SK-N-SH (cell line): ENCODE results near the gene MIF4GD. TPM values are rescaled to one million over a fixed set of nuclear protein-coding genes. Genes with fewer than 3 reads are reported as not detected.

Experiments used
- CTCF ChIA-PET: fragments of 300-600, 350-600 bp; formaldehyde crosslinking; extraction: SDS; loops from one replicate; lab custom pipeline; 2021; lab: Yijun Ruan, JAX
- POLR2A ChIA-PET: fragments of 350-600 bp; sonication (Branson Sonifier 250); formaldehyde crosslinking; extraction: SDS; loops from one replicate; lab custom pipeline; 2020; ENCODE audit warnings: antibody characterized with exemption, inconsistent platforms; lab: Yijun Ruan, JAX
- DNase-seq: peaks from one replicate; pipeline ENCODE4 v3.0.0; 2012
- H2AFZ ChIP-seq: fragments of 200-600 bp; sonication (generic); 2 replicates; pipeline ENCODE4 v1.8.1; 2016; ENCODE audit warnings: antibody characterized with exemption, mild to moderate bottlenecking, low read depth
- H3F3A ChIP-seq: fragments of 200-600 bp; sonication (generic); replicated peaks from 2 replicates; pipeline ENCODE3; 2016; ENCODE audit warnings: antibody characterized with exemption, mild to moderate bottlenecking; ENCODE audit not compliant: insufficient read depth
- H3K27ac ChIP-seq, 2 experiments: fragments of 200-500 bp in 1 of 2; fragments of 200-600 bp in 1 of 2; sonication (Bioruptor generic) in 1 of 2; sonication (generic), shearing (Covaris generic) in 1 of 2; 2 replicates each; pipeline versions ENCODE4 v1.5.1 to v1.6.1; 2014 to 2016; ENCODE audit warnings: low read depth in 2 of 2, inconsistent platforms in 1 of 2, low read length in 1 of 2, mild to moderate bottlenecking in 1 of 2, mixed read lengths in 1 of 2
- H3K27me3 ChIP-seq: fragments of 200-600 bp; sonication (generic), shearing (Covaris generic); 2 replicates; pipeline ENCODE4 v1.6.1; 2016; ENCODE audit warnings: mixed run types; ENCODE audit not compliant: insufficient read depth
- H3K36me3 ChIP-seq, 2 experiments: fragments of 200-500 bp in 1 of 2; fragments of 200-600 bp in 1 of 2; sonication (Bioruptor generic) in 1 of 2; sonication (generic) in 1 of 2; replicated peaks in 1 of 2; 2 replicates each; pipeline versions ENCODE3 to v1.5.1; 2014 to 2016; ENCODE audit warnings: low read length in 1 of 2, mild to moderate bottlenecking in 1 of 2; ENCODE audit not compliant: insufficient read depth in 2 of 2, control insufficient read depth in 1 of 2
- H3K4me1 ChIP-seq, 2 experiments: fragments of 200-500 bp in 1 of 2; fragments of 200-600 bp in 1 of 2; sonication (Bioruptor generic) in 1 of 2; sonication (generic), shearing (Covaris generic) in 1 of 2; 2 replicates each; pipeline versions ENCODE4 v1.5.1 to v1.6.1; 2014 to 2016; ENCODE audit warnings: low read depth in 1 of 2, low read length in 1 of 2, mixed run types in 1 of 2; ENCODE audit not compliant: insufficient read depth in 2 of 2, control insufficient read depth in 1 of 2
- H3K4me2 ChIP-seq: fragments of 200-600 bp; sonication (generic), shearing (Covaris generic); 2 replicates; pipeline ENCODE4 v1.6.1; 2017; ENCODE audit warnings: mixed run types
- H3K4me3 ChIP-seq, 2 experiments: fragments of 200-500 bp in 1 of 2; fragments of 200-600 bp in 1 of 2; sonication (Bioruptor generic) in 1 of 2; sonication (generic), shearing (Covaris generic) in 1 of 2; 2 replicates each; pipeline versions ENCODE4 v1.5.1 to v1.8.1; 2014 to 2016; ENCODE audit warnings: low read depth in 2 of 2, inconsistent platforms in 1 of 2, low read length in 1 of 2, mild to moderate bottlenecking in 1 of 2, mixed read lengths in 1 of 2, moderate library complexity in 1 of 2
- H3K79me2 ChIP-seq: fragments of 200-600 bp; sonication (generic); 2 replicates; pipeline ENCODE4 v1.8.1; 2017; ENCODE audit warnings: mild to moderate bottlenecking; ENCODE audit not compliant: insufficient read depth
- H3K9ac ChIP-seq: fragments of 200-600 bp; sonication (generic); 2 replicates; pipeline ENCODE4 v1.6.1; 2017; ENCODE audit warnings: mixed run types
- H3K9me2 ChIP-seq: fragments of 200-600 bp; sonication (generic); 2 replicates; pipeline ENCODE4 v1.6.1; 2017; ENCODE audit warnings: mixed run types
- H3K9me3 ChIP-seq: fragments of 200-600 bp; sonication (generic); 2 replicates; pipeline ENCODE4 v1.6.1; 2017; ENCODE audit warnings: mixed run types, mild to moderate bottlenecking, moderate library complexity
- H4K20me1 ChIP-seq: fragments of 200-600 bp; sonication (generic); 2 replicates; pipeline ENCODE4 v1.6.1; 2017; ENCODE audit warnings: mild to moderate bottlenecking, mixed run types; ENCODE audit not compliant: insufficient read depth
- EP300 ChIP-seq, 2 experiments: IDR thresholded peaks; 2 replicates each; pipeline versions ENCODE4 v1.4.0 to v1.6.1; 2012; ENCODE audit warnings: borderline replicate concordance in 1 of 2, low read depth in 1 of 2, low read length in 1 of 2
- FOSL2 ChIP-seq: IDR thresholded peaks from 2 replicates; pipeline ENCODE4 v1.4.0; 2012; ENCODE audit warnings: low read depth, mild to moderate bottlenecking, moderate library complexity, borderline replicate concordance
- FOXM1 ChIP-seq: IDR thresholded peaks from 2 replicates; pipeline ENCODE4 v1.4.0; 2012; ENCODE audit warnings: low read depth, mild to moderate bottlenecking
- GATA2 ChIP-seq: sonication (generic); formaldehyde crosslinking; IDR thresholded peaks from 2 replicates; pipeline ENCODE4 v1.5.0; 2020; ENCODE audit warnings: mild to moderate bottlenecking, missing genetic modification reagents
- JUND ChIP-seq: IDR thresholded peaks from 2 replicates; pipeline ENCODE4 v1.4.0; 2012
- MAX ChIP-seq: IDR thresholded peaks from 2 replicates; pipeline ENCODE4 v1.4.0; 2012; ENCODE audit warnings: low read depth
- NFIC ChIP-seq: IDR thresholded peaks from 2 replicates; pipeline ENCODE4 v1.4.0; 2012; ENCODE audit warnings: borderline replicate concordance
- NRF1 ChIP-seq: IDR thresholded peaks from 2 replicates; pipeline ENCODE4 v1.6.1; 2012; ENCODE audit warnings: low read depth, mild to moderate bottlenecking, low read length
- POLR2AphosphoS5 ChIP-seq: IDR thresholded peaks from 2 replicates; pipeline ENCODE4 v1.6.1; 2012; ENCODE audit warnings: low read depth, low read length
- RAD21 ChIP-seq: IDR thresholded peaks from 2 replicates; pipeline ENCODE4 v1.6.1; 2012; ENCODE audit warnings: mild to moderate bottlenecking, low read length
- RFX5 ChIP-seq: IDR thresholded peaks from 2 replicates; pipeline ENCODE4 v1.6.1; 2012; ENCODE audit warnings: mild to moderate bottlenecking, improper control_type of control experiment, low read length
- SIN3A ChIP-seq: IDR thresholded peaks from 2 replicates; pipeline ENCODE4 v1.6.1; 2012; ENCODE audit warnings: low read depth, mild to moderate bottlenecking, low read length, moderate library complexity, borderline replicate concordance
- SMC3 ChIP-seq: IDR thresholded peaks from 2 replicates; pipeline ENCODE4 v1.6.1; 2012; ENCODE audit warnings: low read depth, low read length, improper control_type of control experiment
- TAF1 ChIP-seq: IDR thresholded peaks from 2 replicates; pipeline ENCODE4 v1.6.1; 2012; ENCODE audit warnings: low read depth, mild to moderate bottlenecking, low read length, moderate library complexity, borderline replicate concordance
- TEAD4 ChIP-seq: IDR thresholded peaks from 2 replicates; pipeline ENCODE4 v1.4.0; 2012; ENCODE audit warnings: mild to moderate bottlenecking, borderline replicate concordance; ENCODE audit not compliant: insufficient read depth
- YY1 ChIP-seq: IDR thresholded peaks from 2 replicates; pipeline ENCODE4 v1.4.0; 2012; ENCODE audit warnings: low read depth, mild to moderate bottlenecking
- WGBS: methylation state at CpG from one replicate; pipeline ENCODE4 v1.1.6; 2017; ENCODE audit warnings: low lambda C conversion rate; 5-methylcytosine and 5-hydroxymethylcytosine counted together
- polyA plus RNA-seq, 3 experiments: library from polyadenylated mRNA; depleted of rRNA; stranded (reverse); fragments of >200 nt; gene quantifications; 2 replicates each; pipeline ENCODE4 v1.2.3, GENCODE V29; 2012
- TF ChIP-seq, protein P1 (sequence below): fragments of 200-600 bp; sonication (generic); IDR thresholded peaks from 2 replicates; pipeline ENCODE4 v1.6.1; 2017; ENCODE audit warnings: antibody characterized with exemption, mild to moderate bottlenecking, moderate library complexity
- TF ChIP-seq, protein P2 (sequence below): IDR thresholded peaks from 2 replicates; pipeline ENCODE4 v1.4.0; 2012; ENCODE audit warnings: low read depth, borderline replicate concordance

The MIF4GD gene
- polyA plus RNA-seq, 1 of the 3 experiments (the other 2 are of a cell fraction) = 65.4 TPM

GRCh38 chr17:75301049-75301448 is 30.0 kb upstream of the MIF4GD start (continued):
- TF ChIP-seq FOXM1 = no peak

DNA sequence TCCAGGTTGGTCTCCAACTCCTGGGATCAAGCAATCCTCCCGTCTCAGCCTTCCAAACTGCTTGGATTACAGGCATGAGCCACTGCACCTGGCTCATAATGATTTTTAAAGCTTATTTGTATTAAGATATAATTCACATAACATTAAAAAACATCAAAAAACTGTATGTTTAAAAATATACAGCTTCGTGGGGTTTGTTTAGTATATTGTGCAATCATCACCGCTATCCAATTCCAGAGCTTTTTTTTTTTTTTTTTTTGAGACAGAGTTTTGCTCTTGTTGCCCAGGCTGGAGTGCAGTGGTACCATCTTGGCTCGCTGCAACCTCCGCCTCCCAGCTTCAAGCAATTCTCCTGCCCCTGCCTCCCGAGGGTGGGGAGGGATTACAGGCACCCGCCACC is 29.2 kb upstream of the MIF4GD start:
- no peak for DNase-seq
- no peak overlapping the region for H3K9ac ChIP-seq
- TF ChIP-seq MAX = no peak
- TF ChIP-seq, protein P1, sequence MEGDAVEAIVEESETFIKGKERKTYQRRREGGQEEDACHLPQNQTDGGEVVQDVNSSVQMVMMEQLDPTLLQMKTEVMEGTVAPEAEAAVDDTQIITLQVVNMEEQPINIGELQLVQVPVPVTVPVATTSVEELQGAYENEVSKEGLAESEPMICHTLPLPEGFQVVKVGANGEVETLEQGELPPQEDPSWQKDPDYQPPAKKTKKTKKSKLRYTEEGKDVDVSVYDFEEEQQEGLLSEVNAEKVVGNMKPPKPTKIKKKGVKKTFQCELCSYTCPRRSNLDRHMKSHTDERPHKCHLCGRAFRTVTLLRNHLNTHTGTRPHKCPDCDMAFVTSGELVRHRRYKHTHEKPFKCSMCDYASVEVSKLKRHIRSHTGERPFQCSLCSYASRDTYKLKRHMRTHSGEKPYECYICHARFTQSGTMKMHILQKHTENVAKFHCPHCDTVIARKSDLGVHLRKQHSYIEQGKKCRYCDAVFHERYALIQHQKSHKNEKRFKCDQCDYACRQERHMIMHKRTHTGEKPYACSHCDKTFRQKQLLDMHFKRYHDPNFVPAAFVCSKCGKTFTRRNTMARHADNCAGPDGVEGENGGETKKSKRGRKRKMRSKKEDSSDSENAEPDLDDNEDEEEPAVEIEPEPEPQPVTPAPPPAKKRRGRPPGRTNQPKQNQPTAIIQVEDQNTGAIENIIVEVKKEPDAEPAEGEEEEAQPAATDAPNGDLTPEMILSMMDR = no peak
- no peak for TF ChIP-seq YY1
- TF ChIP-seq JUND = no peak
- TF ChIP-seq SMC3 = no peak
- no peak for TF ChIP-seq RFX5
- no peak for TF ChIP-seq TAF1
- no peak for TF ChIP-seq NFIC
- no peak for TF ChIP-seq FOSL2
- no peak for TF ChIP-seq RAD21
- no peaks in the 10 kb centered on the region for H3K36me3 ChIP-seq
- H3K27me3 ChIP-seq = no peaks in the 10 kb centered on the region
- H3K9me3 ChIP-seq = no peaks in the 10 kb centered on the region
- no peak overlapping the region for H3K4me2 ChIP-seq
- CTCF ChIA-PET = interaction anchor here (1.2 to 2.1 kb wide), 3 partner anchors 10 to 30 kb away, joined by 3 to 7 read pairs (median 6); partner anchors contain the start of gene MIF4GD
- 66% methylated on average over 7 of the region's 7 CpGs for WGBS
- no peak overlapping the region for H3K27ac ChIP-seq
- no peaks in the 10 kb centered on the region for H3K9me2 ChIP-seq
- H3K4me3 ChIP-seq = no peak overlapping the region
- H3F3A ChIP-seq = peaks cover 15% of the 10 kb centered on the region
- no peaks in the 10 kb centered on the region for H3K4me1 ChIP-seq
- no peak overlapping the region for H2AFZ ChIP-seq
- POLR2A ChIA-PET = no interaction called here
- no peaks in the 10 kb centered on the region for H4K20me1 ChIP-seq
- no peaks in the 10 kb centered on the region for H3K79me2 ChIP-seq

DNA sequence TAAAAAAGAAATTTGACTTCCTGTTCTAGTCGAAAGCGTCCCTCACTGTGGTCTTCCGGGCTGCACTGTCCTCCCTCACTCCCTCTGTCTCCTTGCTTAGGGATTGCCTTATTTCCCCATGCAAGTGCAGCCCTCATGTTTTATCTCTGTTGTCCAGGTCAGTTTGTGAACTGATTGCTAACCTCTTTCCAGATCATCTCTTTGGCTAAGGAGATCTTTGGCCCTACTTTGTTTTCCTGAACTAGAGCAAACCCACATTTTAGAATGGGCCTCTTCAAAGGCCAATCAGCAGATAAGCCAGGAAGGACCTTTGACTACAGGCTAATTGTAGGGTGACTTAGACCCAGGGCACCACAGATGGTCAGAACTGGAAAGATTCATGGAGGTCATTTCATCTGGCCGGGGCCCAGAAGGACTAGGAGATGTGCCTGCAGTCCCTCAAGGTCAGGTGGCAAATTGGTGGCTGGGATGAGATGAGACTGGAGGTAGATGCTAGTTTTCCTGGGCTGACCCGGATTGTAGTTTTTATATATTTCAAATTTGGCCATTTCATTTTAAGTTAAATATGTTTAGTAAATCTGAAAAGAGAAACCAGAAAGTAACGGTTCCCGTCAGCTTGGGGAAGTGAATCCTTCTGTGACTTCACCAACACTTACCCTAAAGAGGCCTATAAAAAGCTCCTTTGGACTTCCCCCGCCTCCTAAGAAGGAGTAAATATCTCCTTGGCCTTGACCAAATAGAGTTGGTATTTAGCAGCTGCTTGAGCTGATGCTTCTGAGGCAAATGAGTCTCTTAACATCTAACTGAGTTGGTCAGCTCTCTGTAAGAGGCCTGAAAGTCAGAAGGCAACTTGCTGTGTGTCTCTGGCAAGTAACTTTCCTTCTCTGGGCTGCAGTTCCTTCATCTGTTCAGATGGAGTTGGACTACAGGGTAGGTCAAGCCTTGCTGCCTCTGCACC is 24.4 kb upstream of the MIF4GD start:
- no peaks in the 10 kb centered on the region for H3K4me1 ChIP-seq
- no peak for DNase-seq
- H3K79me2 ChIP-seq = no peaks in the 10 kb centered on the region
- H3K4me3 ChIP-seq = no peak overlapping the region
- H3K27ac ChIP-seq = no peak overlapping the region
- no peak overlapping the region for H3K4me2 ChIP-seq
- H2AFZ ChIP-seq = no peak overlapping the region
- H3K9me3 ChIP-seq = no peaks in the 10 kb centered on the region
- no peaks in the 10 kb centered on the region for H4K20me1 ChIP-seq
- 94% methylated on average over 8 of the region's 8 CpGs for WGBS
- no peaks in the 10 kb centered on the region for H3K9me2 ChIP-seq
- no peaks in the 10 kb centered on the region for H3K36me3 ChIP-seq
- H3K27me3 ChIP-seq = no peaks in the 10 kb centered on the region
- no peak overlapping the region for H3K9ac ChIP-seq
- TF ChIP-seq GATA2 (CRISPR knock-in tag) = no peak
- no peak for TF ChIP-seq TEAD4
- TF ChIP-seq SIN3A = no peak
- no peak for TF ChIP-seq POLR2AphosphoS5
- no peak for TF ChIP-seq NRF1
- TF ChIP-seq EP300 (IDR thresholded peaks at IDR 0.05; ENCODE audit: borderline replicate concordance in 1 of 2, low read depth in 1 of 2, low read length in 1 of 2) = no peak
- TF ChIP-seq, protein P2, sequence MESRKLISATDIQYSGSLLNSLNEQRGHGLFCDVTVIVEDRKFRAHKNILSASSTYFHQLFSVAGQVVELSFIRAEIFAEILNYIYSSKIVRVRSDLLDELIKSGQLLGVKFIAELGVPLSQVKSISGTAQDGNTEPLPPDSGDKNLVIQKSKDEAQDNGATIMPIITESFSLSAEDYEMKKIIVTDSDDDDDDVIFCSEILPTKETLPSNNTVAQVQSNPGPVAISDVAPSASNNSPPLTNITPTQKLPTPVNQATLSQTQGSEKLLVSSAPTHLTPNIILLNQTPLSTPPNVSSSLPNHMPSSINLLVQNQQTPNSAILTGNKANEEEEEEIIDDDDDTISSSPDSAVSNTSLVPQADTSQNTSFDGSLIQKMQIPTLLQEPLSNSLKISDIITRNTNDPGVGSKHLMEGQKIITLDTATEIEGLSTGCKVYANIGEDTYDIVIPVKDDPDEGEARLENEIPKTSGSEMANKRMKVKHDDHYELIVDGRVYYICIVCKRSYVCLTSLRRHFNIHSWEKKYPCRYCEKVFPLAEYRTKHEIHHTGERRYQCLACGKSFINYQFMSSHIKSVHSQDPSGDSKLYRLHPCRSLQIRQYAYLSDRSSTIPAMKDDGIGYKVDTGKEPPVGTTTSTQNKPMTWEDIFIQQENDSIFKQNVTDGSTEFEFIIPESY = no peak
- no peak for TF ChIP-seq NFIC
- ChIA-PET POLR2A (no interaction called here), CTCF (interaction anchor here (0.9 kb wide), 1 partner anchor 117 kb away, joined by 3 read pairs; no protein-coding TSS in a partner anchor)
- peaks cover 15% of the 10 kb centered on the region for H3F3A ChIP-seq
